HL-60 (cell line): ENCODE measurements around the gene CARMIL1.

Experiments
- DNase-seq, 2 experiments: peaks; one replicate each; pipeline ENCODE4 v3.0.0-alpha.2; 2010 to 2020; ENCODE audit warnings: low read depth in 1 of 2, low spot score in 1 of 2
- H3K27ac ChIP-seq: fragments of 250-450 bp; sonication (Bioruptor Pico); replicated peaks from 2 replicates; pipeline ENCODE4 v1.5.1; 2020; ENCODE audit warnings: mild to moderate bottlenecking, moderate library complexity
- H3K27me3 ChIP-seq: fragments of 250-450 bp; sonication (Bioruptor Pico); 2 replicates; pipeline ENCODE4 v1.5.1; 2021; ENCODE audit warnings: mild to moderate bottlenecking, moderate library complexity; ENCODE audit not compliant: insufficient read depth, poor library complexity, severe bottlenecking
- H3K4me3 ChIP-seq: replicated peaks from 2 replicates; pipeline ENCODE4 v1.5.1; 2011; ENCODE audit warnings: mild to moderate bottlenecking, control low read depth, low read length; ENCODE audit not compliant: insufficient read depth
- CTCF ChIP-seq: IDR thresholded peaks from one replicate; pipeline ENCODE4 v1.5.1; 2011; ENCODE audit warnings: low read length, control low read depth, inconsistent platforms; ENCODE audit not compliant: insufficient read depth
- GABPA ChIP-seq: IDR thresholded peaks from 2 replicates; pipeline ENCODE4 v1.6.1; 2012; ENCODE audit warnings: low read depth
- POLR2AphosphoS5 ChIP-seq: IDR thresholded peaks from 2 replicates; pipeline ENCODE4 v1.6.1; 2012; ENCODE audit warnings: low read depth
- SPI1 ChIP-seq: IDR thresholded peaks from 2 replicates; pipeline ENCODE4 v1.6.1; 2012; ENCODE audit warnings: low read depth, mild to moderate bottlenecking, borderline replicate concordance
- TF ChIP-seq, protein P1 (sequence below): IDR thresholded peaks from 2 replicates; pipeline ENCODE4 v1.6.1; 2012; ENCODE audit warnings: low read depth; ENCODE audit not compliant: insufficient replicate concordance

The CARMIL1 gene

GRCh38 chr6:25481267-25481666, 202.1 kb downstream of the CARMIL1 start:
- no peak overlapping the region for H3K27ac ChIP-seq
- H3K4me3 ChIP-seq, result no peak overlapping the region
- TF ChIP-seq CTCF (no peak), POLR2AphosphoS5 (no peak), GABPA (no peak), SPI1 (no peak)
- TF ChIP-seq, protein P1, sequence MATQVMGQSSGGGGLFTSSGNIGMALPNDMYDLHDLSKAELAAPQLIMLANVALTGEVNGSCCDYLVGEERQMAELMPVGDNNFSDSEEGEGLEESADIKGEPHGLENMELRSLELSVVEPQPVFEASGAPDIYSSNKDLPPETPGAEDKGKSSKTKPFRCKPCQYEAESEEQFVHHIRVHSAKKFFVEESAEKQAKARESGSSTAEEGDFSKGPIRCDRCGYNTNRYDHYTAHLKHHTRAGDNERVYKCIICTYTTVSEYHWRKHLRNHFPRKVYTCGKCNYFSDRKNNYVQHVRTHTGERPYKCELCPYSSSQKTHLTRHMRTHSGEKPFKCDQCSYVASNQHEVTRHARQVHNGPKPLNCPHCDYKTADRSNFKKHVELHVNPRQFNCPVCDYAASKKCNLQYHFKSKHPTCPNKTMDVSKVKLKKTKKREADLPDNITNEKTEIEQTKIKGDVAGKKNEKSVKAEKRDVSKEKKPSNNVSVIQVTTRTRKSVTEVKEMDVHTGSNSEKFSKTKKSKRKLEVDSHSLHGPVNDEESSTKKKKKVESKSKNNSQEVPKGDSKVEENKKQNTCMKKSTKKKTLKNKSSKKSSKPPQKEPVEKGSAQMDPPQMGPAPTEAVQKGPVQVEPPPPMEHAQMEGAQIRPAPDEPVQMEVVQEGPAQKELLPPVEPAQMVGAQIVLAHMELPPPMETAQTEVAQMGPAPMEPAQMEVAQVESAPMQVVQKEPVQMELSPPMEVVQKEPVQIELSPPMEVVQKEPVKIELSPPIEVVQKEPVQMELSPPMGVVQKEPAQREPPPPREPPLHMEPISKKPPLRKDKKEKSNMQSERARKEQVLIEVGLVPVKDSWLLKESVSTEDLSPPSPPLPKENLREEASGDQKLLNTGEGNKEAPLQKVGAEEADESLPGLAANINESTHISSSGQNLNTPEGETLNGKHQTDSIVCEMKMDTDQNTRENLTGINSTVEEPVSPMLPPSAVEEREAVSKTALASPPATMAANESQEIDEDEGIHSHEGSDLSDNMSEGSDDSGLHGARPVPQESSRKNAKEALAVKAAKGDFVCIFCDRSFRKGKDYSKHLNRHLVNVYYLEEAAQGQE, result no peak
- DNase-seq, result no peak
- H3K27me3 ChIP-seq, result peaks cover 3% of the 10 kb centered on the region

DNA sequence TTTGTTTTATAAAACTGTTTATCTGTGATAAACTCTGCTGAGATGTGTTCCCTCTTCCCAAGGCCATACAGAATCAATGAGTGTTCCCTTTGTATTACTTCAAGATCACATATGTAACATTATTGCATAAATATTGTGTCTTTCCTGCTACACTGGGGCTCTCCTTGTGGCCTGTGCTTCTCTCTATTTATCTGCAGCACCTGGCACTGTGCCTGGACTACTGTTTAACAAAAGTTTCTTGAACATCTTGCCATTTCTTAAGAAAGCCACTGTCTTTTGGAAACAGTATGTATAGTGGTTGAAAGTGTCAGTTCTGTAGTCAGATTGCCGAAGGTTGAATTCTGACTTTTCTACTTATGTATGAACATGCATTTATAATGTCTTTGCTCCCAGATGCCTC, 203.8 kb downstream of the CARMIL1 start:
- Histone ChIP-seq H3K27ac (no peak overlapping the region), H3K27me3 (peaks cover 3% of the 10 kb centered on the region), H3K4me3 (no peak overlapping the region)
- TF ChIP-seq GABPA, result no peak
- TF ChIP-seq CTCF, result no peak
- no peak for TF ChIP-seq SPI1
- TF ChIP-seq, protein P1, result no peak
- no peak for TF ChIP-seq POLR2AphosphoS5
- no peak for DNase-seq

DNA sequence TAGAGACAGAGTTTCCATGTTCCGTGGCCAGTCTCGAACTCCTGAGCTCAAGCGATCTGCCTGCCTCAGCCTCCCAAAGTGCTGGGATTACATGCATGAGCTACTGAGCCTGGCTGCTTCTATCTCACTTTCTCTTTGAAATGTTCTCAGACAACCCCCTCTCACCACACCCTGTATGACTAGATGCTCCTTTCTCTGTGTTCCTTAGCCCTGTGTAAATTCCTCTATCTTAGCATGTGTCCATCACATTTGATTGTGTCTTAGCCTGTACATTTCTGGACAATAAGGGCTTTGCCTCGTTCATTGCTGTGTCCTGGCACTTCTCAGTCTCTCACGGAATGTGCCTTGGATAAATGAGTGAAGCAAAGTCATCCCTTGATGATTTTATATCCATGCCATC, 204.8 kb downstream of the CARMIL1 start:
- no peak for DNase-seq
- Histone ChIP-seq H3K4me3 (no peak overlapping the region), H3K27ac (no peak overlapping the region), H3K27me3 (peaks cover 3% of the 10 kb centered on the region)
- no peak for TF ChIP-seq POLR2AphosphoS5
- no peak for TF ChIP-seq CTCF
- TF ChIP-seq, protein P1, result no peak
- TF ChIP-seq GABPA, result no peak
- no peak for TF ChIP-seq SPI1
